Esophagus muscularis mucosa (tissue), 3 donors: ENCODE results near the gene RNF5.

Experiments
- CTCF ChIP-seq, 3 experiments: fragments of 200-600 bp in 2 of 3; fragments of 450-650 bp in 1 of 3; sonication (generic) in 2 of 3; IDR thresholded peaks; one replicate each; pipeline ENCODE4 v1.5.1; 2017 to 2019; ENCODE audit warnings: antibody characterized with exemption in 3 of 3, mild to moderate bottlenecking in 2 of 3, moderate library complexity in 1 of 3
- EP300 ChIP-seq: sonication (generic); formaldehyde crosslinking; IDR thresholded peaks from one replicate; pipeline ENCODE4 v1.6.1; 2017; ENCODE audit warnings: antibody characterized with exemption

- no peak for TF ChIP-seq CTCF (IDR thresholded peaks at IDR 0.05)
- no peak for TF ChIP-seq EP300
These were observed 2.3 kb upstream of the RNF5 start, which contains the start of gene AGPAT1 for GRCh38 chr6:32175711-32176475.
